Brain microvascular endothelial cell (primary cell): ENCODE results near the gene INTS4.
"Not testable (repeated sequence)": the region's sequence is repeated elsewhere in the genome, so short reads cannot be mapped to it uniquely, and the experiment has no call there.

Experiments
- DNase-seq: peaks from one replicate; pipeline ENCODE4 v3.0.0-alpha.2; 2020
- H3K27ac ChIP-seq: fragments of 250-450 bp; sonication (Bioruptor Pico); 2 replicates; pipeline ENCODE4 v1.5.1; 2020; ENCODE audit warnings: mild to moderate bottlenecking, moderate library complexity
- H3K27me3 ChIP-seq: fragments of 250-450 bp; sonication (Bioruptor Pico); replicated peaks from 2 replicates; pipeline ENCODE4 v1.5.1; 2020; ENCODE audit warnings: mild to moderate bottlenecking
- H3K36me3 ChIP-seq: fragments of 250-450 bp; sonication (Bioruptor Pico); replicated peaks from 2 replicates; pipeline ENCODE4 v1.5.1; 2020; ENCODE audit warnings: mild to moderate bottlenecking
- H3K4me3 ChIP-seq: 2 replicates; pipeline ENCODE4 v1.5.1; 2011; ENCODE audit warnings: low read depth, mild to moderate bottlenecking, control low read depth, low read length, moderate library complexity
- CTCF ChIP-seq: IDR thresholded peaks from 2 replicates; pipeline ENCODE4 v1.5.1; 2011; ENCODE audit warnings: low read depth, mild to moderate bottlenecking, moderate library complexity, low read length, control low read depth, inconsistent platforms; ENCODE audit errors: missing control alignments
- in situ Hi-C: cut with HindIII; loops from 2 replicates; pipeline ENCODE4 v1.10.0; 2017; ENCODE audit warnings: low sequenced_read_pairs, low pct_ligation_motif_present

Gene INTS4

GRCh38 chr11:77890619-77891056 lies 103.8 kb downstream of the INTS4 start:
- H3K27me3 ChIP-seq, H3K36me3 ChIP-seq, in situ Hi-C loops, DNase-seq, H3K4me3 ChIP-seq, H3K27ac ChIP-seq: not testable (repeated sequence)

GRCh38 chr11:77890100-77890614 lies 104.3 kb downstream of the INTS4 start:
- in situ Hi-C loops, H3K27ac ChIP-seq, H3K4me3 ChIP-seq: not testable (repeated sequence)

GRCh38 chr11:77889045-77889444 lies 105.4 kb downstream of the INTS4 start:
- DNase-seq, in situ Hi-C loops, H3K36me3 ChIP-seq, H3K4me3 ChIP-seq, H3K27ac ChIP-seq, H3K27me3 ChIP-seq: not testable (repeated sequence)

More at GRCh38 chr11:77890100-77890614, 104.3 kb downstream of the INTS4 start:
- not testable (repeated sequence) for DNase-seq, H3K27me3 ChIP-seq, H3K36me3 ChIP-seq

GRCh38 chr11:77886401-77886800 lies 108.1 kb downstream of the INTS4 start:
- no peaks in the 10 kb centered on the region for H3K27me3 ChIP-seq
- TF ChIP-seq CTCF = no peak
- no peak overlapping the region for H3K27ac ChIP-seq
- no peak for DNase-seq
- H3K4me3 ChIP-seq = no peak overlapping the region
- H3K36me3 ChIP-seq = peaks cover 4% of the 10 kb centered on the region
- in situ Hi-C loops = no loop called here

GRCh38 chr11:77884829-77885190 lies 109.7 kb downstream of the INTS4 start:
- H3K27ac ChIP-seq = no peak overlapping the region
- H3K4me3 ChIP-seq = no peak overlapping the region
- TF ChIP-seq CTCF = no peak
- peaks cover 7% of the 10 kb centered on the region for H3K36me3 ChIP-seq
- DNase-seq = no peak
- no peaks in the 10 kb centered on the region for H3K27me3 ChIP-seq
- in situ Hi-C loops = no loop called here

- peak; percentile 13 for DNase-seq
- Histone ChIP-seq H3K27me3 (no peaks in the 10 kb centered on the region), H3K27ac (no peak overlapping the region), H3K4me3 (no peak overlapping the region), H3K36me3 (peaks cover 7% of the 10 kb centered on the region)
- TF ChIP-seq CTCF = no peak
- in situ Hi-C loops = no loop called here
Measured at GRCh38 chr11:77884186-77884828, 110.2 kb downstream of the INTS4 start.

- in situ Hi-C loops = no loop called here
- no peak for TF ChIP-seq CTCF
- Histone ChIP-seq H3K36me3 (peaks cover 8% of the 10 kb centered on the region), H3K27me3 (no peaks in the 10 kb centered on the region), H3K4me3 (no peak overlapping the region), H3K27ac (no peak overlapping the region)
- DNase-seq = no peak
Measured at GRCh38 chr11:77883775-77884174, 110.7 kb downstream of the INTS4 start.
